Measurements from ENCODE around the gene CYP51A1. TPM values are rescaled to one million over a fixed set of nuclear protein-coding genes. Genes with fewer than 3 reads are reported as not detected.
A peak's percentile ranks its signal among the peaks of the same experiment; 100 is the strongest.

Gene CYP51A1
- total RNA-seq, 2 donors from 2014 or later, result 32.9 to 35.9 TPM

GRCh38 chr7:92071032-92071431 is 63.2 kb downstream of the CYP51A1 start:
- intact Hi-C loops (cut with DNase I), result no loop called here
- TF ChIP-seq POLR2A (IDR thresholded peaks at IDR 0.05), result no peak
- TF ChIP-seq, protein P1, sequence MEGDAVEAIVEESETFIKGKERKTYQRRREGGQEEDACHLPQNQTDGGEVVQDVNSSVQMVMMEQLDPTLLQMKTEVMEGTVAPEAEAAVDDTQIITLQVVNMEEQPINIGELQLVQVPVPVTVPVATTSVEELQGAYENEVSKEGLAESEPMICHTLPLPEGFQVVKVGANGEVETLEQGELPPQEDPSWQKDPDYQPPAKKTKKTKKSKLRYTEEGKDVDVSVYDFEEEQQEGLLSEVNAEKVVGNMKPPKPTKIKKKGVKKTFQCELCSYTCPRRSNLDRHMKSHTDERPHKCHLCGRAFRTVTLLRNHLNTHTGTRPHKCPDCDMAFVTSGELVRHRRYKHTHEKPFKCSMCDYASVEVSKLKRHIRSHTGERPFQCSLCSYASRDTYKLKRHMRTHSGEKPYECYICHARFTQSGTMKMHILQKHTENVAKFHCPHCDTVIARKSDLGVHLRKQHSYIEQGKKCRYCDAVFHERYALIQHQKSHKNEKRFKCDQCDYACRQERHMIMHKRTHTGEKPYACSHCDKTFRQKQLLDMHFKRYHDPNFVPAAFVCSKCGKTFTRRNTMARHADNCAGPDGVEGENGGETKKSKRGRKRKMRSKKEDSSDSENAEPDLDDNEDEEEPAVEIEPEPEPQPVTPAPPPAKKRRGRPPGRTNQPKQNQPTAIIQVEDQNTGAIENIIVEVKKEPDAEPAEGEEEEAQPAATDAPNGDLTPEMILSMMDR (IDR thresholded peaks at IDR 0.05), result no peak
- WGBS, 2 donors, result 35 to 46% methylated on average over 5 of the region's 5 CpGs
- peaks cover 15% of the 10 kb centered on the region for H3K4me1 ChIP-seq
- H3K4me3 ChIP-seq, result no peak overlapping the region
- H3K27ac ChIP-seq, result peak overlapping the region in 1 of 4 donors; percentile 49
- H3K36me3 ChIP-seq (replicated peaks in 1 of 2; ENCODE audit: insufficient read depth in 1 of 2, low read depth in 2 of 2), result peaks cover 0 to 11% of the 10 kb centered on the region in 2 donors
- no peaks in the 10 kb centered on the region for H3K27me3 ChIP-seq
- DNase-seq (peak in 1 of 4 donors; percentile 10), ATAC-seq (peak; percentile 78)
- H3K9me3 ChIP-seq, result no peaks in the 10 kb centered on the region

DNA sequence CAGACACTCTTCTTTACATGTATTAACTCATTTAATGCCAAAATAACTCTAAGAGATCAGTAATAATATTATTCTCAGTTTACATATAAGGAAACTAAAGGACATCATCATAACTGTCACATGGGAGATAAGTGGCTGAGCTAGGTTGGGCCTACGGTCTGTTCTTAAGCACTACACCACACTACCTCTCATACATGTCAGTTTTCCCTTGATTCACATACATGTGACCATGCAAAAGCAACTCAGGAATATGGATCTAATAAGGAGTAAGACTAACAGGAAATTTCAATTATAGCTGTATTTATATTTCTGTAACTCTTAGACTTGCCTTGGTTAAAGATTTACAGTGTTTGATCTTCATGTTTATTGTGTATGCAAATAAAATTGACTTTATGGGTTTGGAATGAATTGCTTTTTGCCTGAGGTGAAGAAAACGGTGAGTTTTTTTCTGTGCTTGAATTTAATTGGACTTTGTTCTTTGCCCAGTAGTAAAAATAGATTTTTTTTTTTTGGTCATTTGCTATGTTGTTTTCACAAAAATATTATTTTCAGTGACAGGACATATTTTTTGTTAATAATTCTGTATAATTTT is 69.7 kb downstream of the CYP51A1 start:
- Histone ChIP-seq H3K4me1 (peaks cover 20% of the 10 kb centered on the region), H3K9me3 (no peaks in the 10 kb centered on the region), H3K36me3 (replicated peaks in 1 of 2; ENCODE audit: insufficient read depth in 1 of 2, low read depth in 2 of 2) (peaks cover 0 to 4% of the 10 kb centered on the region in 2 donors), H3K27ac (peak overlapping the region in 1 of 4 donors; percentile 30), H3K4me3 (no peak overlapping the region), H3K27me3 (no peaks in the 10 kb centered on the region)
- WGBS, 2 donors, result 15 to 24% methylated on average over 2 of the region's 2 CpGs
- no peak for DNase-seq
- TF ChIP-seq POLR2A (IDR thresholded peaks at IDR 0.05), result no peak
- TF ChIP-seq, protein P1 (IDR thresholded peaks at IDR 0.05), result no peak
- intact Hi-C loops (cut with DNase I), result no loop called here
- ATAC-seq, result no peak

Other genes starting within 250 kb of the CYP51A1 start
- gene AKAP9, start 193.6 kb downstream of the CYP51A1 start, total RNA-seq, result 10 to 100 TPM; 70.0 to 93.9 TPM
- gene LRRD1, start 44.7 kb upstream of the CYP51A1 start, total RNA-seq, result not detected
- gene KRIT1, start 111.4 kb upstream of the CYP51A1 start, total RNA-seq, result 100 to 1,000 TPM in 1 of 2 donors, 10 to 100 TPM in 1; 58.4 to 150 TPM
- 10 to 100 TPM; 20.1 to 33.2 TPM for gene ANKIB1, start 111.5 kb upstream of the CYP51A1 start, total RNA-seq